Activated CD4-positive, alpha-beta T cell treated with anti-CD3 and anti-CD28 coated beads, Interleukin-2, Interleukin-4, amounts not matched to agents 100 ng/mL and 50 ng/mL, durations not matched to agents 16 hours and 8 hours (primary cell): ENCODE measurements around the gene OOSP2.

ENCODE experiments used
- DNase-seq: peaks from one replicate; pipeline ENCODE4 v3.0.0-alpha.2; 2020; ENCODE audit warnings: low spot score

Gene OOSP2

DNA sequence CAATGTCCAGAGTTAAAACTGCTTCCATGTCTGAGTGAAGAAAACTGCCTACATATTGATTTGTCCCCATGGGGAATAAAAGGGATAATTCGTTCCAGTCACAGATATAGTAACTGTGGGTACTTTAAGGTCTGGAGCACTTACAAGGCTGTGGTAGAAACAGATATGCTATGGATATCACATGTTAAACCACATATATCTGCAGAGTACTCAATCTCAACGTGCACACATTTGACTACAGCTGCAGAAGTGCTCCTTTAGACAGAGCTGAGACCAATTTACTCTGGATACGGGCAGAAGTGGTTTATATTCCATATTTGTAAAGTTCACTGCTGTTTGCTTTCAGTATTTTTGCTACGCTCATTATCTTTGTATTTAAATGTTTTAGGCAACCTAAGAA, 38.5 kb downstream of the OOSP2 start:
- no peak for DNase-seq

DNA sequence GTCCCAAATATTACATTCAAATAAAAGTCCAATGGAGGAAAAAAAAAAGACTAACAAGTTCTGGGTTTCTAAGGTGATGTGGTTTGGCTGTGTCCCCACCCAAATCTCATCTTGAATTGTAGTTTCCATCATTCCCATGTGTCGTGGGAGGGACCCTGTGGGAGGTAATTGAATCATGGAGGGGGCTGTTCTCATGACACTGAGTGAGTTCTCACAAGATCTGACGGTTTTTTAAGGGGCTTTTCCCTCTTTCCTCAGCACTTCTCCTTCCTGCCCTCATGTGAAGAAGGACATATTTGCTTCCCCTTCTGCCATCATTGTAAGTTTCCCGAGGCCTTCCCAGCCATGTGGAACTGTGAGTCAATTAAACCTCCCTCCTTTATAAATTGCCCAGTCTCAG, 40.3 kb downstream of the OOSP2 start:
- DNase-seq, result no peak

DNA sequence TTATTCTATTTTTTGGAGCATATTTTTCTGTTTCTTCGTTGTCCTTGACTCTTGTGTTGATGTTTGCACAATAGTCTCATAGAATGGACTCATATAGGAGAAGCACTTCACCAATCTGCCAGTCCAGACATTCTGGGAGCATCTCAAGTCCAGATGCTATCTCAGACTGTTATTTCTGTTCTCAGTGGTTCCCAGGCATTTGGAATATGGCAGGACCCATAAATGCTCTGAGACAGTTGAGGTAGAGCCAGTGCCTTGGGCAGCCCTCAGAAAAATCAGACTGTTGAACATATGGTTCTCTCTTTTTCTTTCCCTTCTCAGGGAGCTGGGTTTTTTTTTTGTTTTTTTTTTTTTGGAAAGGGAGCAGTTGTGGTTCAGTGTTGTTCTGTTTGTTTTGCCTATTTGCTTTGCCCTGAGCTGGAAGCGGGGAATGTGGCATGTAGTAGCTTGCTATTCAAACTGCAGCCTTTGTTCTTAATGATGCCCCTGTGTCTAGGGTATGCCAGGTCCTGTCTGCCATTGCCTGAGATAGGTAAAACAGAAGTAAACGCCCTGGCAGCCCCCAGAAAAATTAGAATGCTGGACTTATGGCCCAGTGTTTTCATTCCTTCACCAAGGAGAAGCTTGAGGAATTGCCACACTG, 44.5 kb downstream of the OOSP2 start:
- DNase-seq, result no peak

DNA sequence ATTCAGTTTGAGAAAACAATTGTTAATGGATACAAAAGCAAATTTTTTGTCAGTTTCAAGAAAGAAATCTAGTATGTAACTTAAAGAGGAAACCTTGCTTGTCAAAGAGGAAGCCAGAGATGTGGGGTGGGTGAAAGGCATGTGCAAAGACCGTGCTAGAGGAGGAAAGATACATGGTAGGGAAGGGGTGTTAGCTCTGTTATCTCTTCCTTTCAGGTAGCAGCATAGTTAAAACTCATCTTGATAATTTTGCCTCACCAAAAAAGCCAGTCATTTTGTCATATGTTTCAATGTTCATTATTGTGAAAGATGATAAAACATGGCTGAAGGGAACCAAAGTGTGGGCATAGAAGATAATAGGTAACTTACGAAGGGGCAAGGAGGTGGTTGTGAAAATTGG, 45.7 kb downstream of the OOSP2 start:
- no peak for DNase-seq

DNA sequence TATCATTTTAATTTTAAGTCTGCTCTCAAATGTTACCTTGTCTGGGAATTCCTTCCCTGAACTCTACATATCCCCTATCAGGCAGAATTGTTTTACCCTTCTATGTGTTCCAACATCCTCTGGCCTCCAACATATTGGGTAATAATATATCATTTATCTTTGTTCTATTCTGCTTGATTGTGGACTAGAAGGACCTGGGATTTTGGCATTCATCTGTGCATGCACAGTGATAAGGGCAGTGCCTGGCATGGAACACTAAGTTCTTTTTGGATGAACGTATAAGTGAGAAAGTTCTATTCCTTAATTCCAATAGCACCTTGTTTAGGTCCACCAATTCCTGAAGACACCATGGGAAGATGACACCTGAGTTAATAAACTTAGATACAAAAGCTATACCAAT, 47.0 kb downstream of the OOSP2 start:
- DNase-seq, result no peak

DNA sequence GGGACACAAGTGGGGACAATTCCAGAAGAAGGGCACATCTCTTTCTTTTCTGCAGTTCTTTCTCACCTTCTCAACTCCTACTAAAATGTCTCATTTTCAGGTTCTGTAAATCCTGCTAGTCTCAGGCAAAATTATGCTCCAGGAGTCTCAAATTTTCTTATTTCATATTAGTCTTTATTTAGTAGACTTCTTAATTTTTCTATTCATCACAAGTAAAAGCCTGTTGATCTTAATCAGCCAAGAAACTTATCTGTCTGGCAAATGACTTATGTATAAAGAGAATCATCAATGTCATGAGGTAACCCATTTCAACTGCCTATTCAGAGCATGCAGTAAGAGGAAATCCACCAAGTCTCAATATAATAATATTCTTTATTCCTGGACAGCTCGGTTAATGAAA, 48.2 kb downstream of the OOSP2 start, which contains the start of gene MS4A2:
Gene MS4A2, plus strand, starts transcription at position 301 of the 400 bp plus-strand sequence. CDS start 102 bp downstream, outside the sequence.
- DNase-seq, result no peak

DNA sequence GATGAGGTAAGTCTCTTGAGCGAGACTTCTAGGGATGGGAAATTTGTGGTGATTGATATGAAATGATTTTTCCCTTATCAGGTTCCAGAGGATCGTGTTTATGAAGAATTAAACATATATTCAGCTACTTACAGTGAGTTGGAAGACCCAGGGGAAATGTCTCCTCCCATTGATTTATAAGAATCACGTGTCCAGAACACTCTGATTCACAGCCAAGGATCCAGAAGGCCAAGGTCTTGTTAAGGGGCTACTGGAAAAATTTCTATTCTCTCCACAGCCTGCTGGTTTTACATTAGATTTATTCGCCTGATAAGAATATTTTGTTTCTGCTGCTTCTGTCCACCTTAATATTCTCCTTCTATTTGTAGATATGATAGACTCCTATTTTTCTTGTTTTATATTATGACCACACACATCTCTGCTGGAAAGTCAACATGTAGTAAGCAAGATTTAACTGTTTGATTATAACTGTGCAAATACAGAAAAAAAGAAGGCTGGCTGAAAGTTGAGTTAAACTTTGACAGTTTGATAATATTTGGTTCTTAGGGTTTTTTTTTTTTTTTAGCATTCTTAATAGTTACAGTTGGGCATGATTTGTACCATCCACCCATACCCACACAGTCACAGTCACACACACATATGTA, 55.4 kb downstream of the OOSP2 start:
- no peak for DNase-seq

DNA sequence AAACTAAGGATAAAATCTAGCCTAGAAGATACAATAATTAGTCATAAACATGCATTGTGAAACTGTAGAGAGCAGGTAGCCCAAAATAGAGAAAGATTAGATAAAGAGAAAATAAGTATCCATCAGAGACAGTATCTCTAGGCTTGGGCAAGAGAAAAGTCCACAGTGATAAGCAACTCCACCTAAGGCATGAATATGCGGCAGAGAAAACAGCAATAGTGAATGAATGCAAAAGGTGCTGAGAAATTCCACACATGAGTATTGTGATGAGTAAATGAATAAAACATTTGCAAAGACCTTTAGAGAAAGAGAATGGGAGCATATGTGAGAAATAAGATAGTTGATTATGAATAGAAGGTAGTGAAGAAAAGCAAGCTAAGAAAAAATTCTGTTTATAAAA, 57.0 kb downstream of the OOSP2 start:
- DNase-seq, result no peak
